Right lobe of liver (tissue), 4 donors: Measurements from ENCODE around the gene JPT2.

Source experiments
- POLR2A ChIP-seq: fragments of 450-650 bp; IDR thresholded peaks from one replicate; pipeline ENCODE4 v1.6.1; 2017; ENCODE audit warnings: antibody characterized with exemption, mild to moderate bottlenecking
- TF ChIP-seq, protein P1 (sequence below), 4 donors: fragments of 200-600 bp in 3 of 4; fragments of 450-650 bp in 1 of 4; IDR thresholded peaks; one replicate each; pipeline versions ENCODE4 v1.5.1 to v1.8.0; 2016 to 2022; ENCODE audit warnings: antibody characterized with exemption in 4 of 4, mild to moderate bottlenecking in 2 of 4
- donor health status: DM: no; HTN: no; CAD: no.
- donor health status: DM: no; HTN: no; CAD: no.
- donor health status: DM: no; HTN: yes; CAD: no.

DNA sequence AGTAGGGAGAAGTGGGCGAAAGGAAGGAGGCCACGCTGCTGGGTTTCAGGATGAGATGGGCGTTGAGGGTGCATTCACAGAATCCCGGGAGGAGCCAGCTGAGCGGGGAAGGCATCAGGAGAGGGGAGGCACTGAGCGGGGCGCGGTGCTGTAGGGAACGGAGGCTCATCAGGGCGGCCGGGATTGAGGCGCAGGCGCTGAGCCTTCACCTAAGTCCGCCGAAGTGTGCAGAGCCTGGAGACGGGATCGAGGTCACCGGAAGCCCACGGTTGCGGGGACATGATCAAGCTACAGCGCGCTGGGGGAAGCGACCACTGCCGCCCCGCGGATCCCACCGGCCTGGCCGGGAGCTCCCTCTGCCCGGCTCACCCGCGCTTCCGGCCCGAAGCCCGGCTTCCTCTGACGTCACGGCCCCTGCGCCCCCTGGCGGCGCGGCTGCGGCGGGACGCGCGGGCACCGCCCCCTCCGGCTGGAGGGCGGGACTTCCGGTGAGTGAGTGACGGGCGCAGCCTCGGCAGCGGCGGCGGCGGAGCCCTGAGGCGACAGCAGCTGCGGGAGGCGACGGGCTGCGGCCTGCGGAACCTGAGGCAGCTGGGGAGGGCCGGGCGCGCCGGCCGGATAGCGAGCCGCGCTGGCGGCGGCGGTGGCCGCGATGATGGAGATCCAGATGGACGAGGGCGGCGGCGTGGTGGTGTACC is 27.8 kb downstream of the JPT2 start, which contains the start of gene MAPK8IP3:
- TF ChIP-seq, protein P1, sequence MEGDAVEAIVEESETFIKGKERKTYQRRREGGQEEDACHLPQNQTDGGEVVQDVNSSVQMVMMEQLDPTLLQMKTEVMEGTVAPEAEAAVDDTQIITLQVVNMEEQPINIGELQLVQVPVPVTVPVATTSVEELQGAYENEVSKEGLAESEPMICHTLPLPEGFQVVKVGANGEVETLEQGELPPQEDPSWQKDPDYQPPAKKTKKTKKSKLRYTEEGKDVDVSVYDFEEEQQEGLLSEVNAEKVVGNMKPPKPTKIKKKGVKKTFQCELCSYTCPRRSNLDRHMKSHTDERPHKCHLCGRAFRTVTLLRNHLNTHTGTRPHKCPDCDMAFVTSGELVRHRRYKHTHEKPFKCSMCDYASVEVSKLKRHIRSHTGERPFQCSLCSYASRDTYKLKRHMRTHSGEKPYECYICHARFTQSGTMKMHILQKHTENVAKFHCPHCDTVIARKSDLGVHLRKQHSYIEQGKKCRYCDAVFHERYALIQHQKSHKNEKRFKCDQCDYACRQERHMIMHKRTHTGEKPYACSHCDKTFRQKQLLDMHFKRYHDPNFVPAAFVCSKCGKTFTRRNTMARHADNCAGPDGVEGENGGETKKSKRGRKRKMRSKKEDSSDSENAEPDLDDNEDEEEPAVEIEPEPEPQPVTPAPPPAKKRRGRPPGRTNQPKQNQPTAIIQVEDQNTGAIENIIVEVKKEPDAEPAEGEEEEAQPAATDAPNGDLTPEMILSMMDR (IDR thresholded peaks at IDR 0.05): peak; percentile 95 to 100 (median 100)
- peak; percentile 97 for TF ChIP-seq POLR2A
